ENCODE measurements around the gene PCBP3.

PCBP3 gene

GRCh38 chr21:45939521-45940045, 296.1 kb downstream of the PCBP3 start:
- Histone ChIP-seq H2BK12ac (ENCODE audit: low read length) (no peak overlapping the region), H3K79me1 (ENCODE audit: low read length) (no peaks in the 10 kb centered on the region), H3K9me3 (ENCODE audit: insufficient read depth, low read depth, low read length) (peaks cover 47% of the 10 kb centered on the region), H3K14ac (ENCODE audit: low read length) (no peak overlapping the region), H4K12ac (ENCODE audit: low read depth, low read length) (no peak overlapping the region), H3K4me3 (ENCODE audit: low read depth, low read length) (no peak overlapping the region), H3K4ac (ENCODE audit: low read depth, low read length) (no peak overlapping the region), H2BK120ac (ENCODE audit: insufficient read depth, low read length, poor library complexity) (no peak overlapping the region), H3K36me3 (ENCODE audit: control insufficient read depth in 1 of 2, insufficient read depth in 2 of 2, low read length in 2 of 2) (peaks cover 0 to 2% of the 10 kb centered on the region in 2 experiments), H4K8ac (ENCODE audit: low read depth, low read length) (no peak overlapping the region), H3K9ac (ENCODE audit: low read length) (no peak overlapping the region), H2AK5ac (ENCODE audit: low read length) (no peak overlapping the region), H2AFZ (ENCODE audit: insufficient read depth, low read length, poor library complexity) (no peak overlapping the region), H3K18ac (ENCODE audit: low read length) (no peak overlapping the region), H3K23ac (ENCODE audit: low read length) (no peak overlapping the region), H2BK5ac (ENCODE audit: low read depth, low read length, poor library complexity) (no peak overlapping the region), H3K27me3 (ENCODE audit: insufficient read depth, low read length) (no peaks in the 10 kb centered on the region), H3K27ac (ENCODE audit: low read depth, low read length) (no peak overlapping the region), H4K91ac (ENCODE audit: low read depth, low read length) (no peak overlapping the region), H3K4me2 (ENCODE audit: low read length) (no peak overlapping the region), H3K4me1 (ENCODE audit: control insufficient read depth in 1 of 2, insufficient read depth in 2 of 2, low read length in 2 of 2) (no peaks in the 10 kb centered on the region), H3K79me2 (ENCODE audit: control insufficient read depth, insufficient read depth, low read length, poor library complexity) (no peaks in the 10 kb centered on the region)
- no peak for DNase-seq
- no CpG with 5 or more reads among the region's 15 CpGs for WGBS (ENCODE audit: extremely low coverage, insufficient coverage, insufficient read length)

DNA sequence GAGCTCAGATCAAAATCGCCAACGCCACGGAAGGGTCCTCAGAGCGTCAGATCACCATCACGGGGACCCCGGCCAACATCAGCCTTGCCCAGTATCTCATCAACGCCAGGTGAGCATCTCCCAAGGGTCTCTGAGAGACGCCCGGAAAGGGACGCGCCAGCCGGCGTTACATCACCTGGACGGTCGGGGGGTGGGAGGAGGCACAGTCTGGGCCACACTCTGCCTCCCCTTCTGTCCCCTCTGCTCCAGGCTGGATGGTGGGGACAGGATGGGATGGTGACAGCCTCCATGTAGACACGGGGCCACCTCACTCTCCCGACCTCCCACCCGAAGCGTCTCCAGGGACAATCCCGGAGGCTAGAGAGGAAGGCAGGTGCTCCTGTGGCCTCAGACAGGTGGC, 296.6 kb downstream of the PCBP3 start:
- no peak overlapping the region for H4K12ac ChIP-seq (ENCODE audit: low read depth, low read length)
- H3K23ac ChIP-seq (ENCODE audit: low read length), result no peak overlapping the region
- no peak overlapping the region for H3K4me2 ChIP-seq (ENCODE audit: low read length)
- no peaks in the 10 kb centered on the region for H3K27me3 ChIP-seq (ENCODE audit: insufficient read depth, low read length)
- peaks cover 0 to 2% of the 10 kb centered on the region in 2 experiments for H3K36me3 ChIP-seq (ENCODE audit: control insufficient read depth in 1 of 2, insufficient read depth in 2 of 2, low read length in 2 of 2)
- H3K4ac ChIP-seq (ENCODE audit: low read depth, low read length), result no peak overlapping the region
- H2BK5ac ChIP-seq (ENCODE audit: low read depth, low read length, poor library complexity), result no peak overlapping the region
- H3K9me3 ChIP-seq (ENCODE audit: insufficient read depth, low read depth, low read length), result peaks cover 44% of the 10 kb centered on the region
- no peaks in the 10 kb centered on the region for H3K79me1 ChIP-seq (ENCODE audit: low read length)
- H3K9ac ChIP-seq (ENCODE audit: low read length), result no peak overlapping the region
- WGBS (ENCODE audit: extremely low coverage, insufficient coverage, insufficient read length), result no CpG with 5 or more reads among the region's 20 CpGs
- no peak overlapping the region for H2BK12ac ChIP-seq (ENCODE audit: low read length)
- H3K18ac ChIP-seq (ENCODE audit: low read length), result no peak overlapping the region
- no peak for DNase-seq
- no peaks in the 10 kb centered on the region for H3K79me2 ChIP-seq (ENCODE audit: control insufficient read depth, insufficient read depth, low read length, poor library complexity)
- H2AK5ac ChIP-seq (ENCODE audit: low read length), result no peak overlapping the region
- H3K27ac ChIP-seq (ENCODE audit: low read depth, low read length), result no peak overlapping the region
- no peak overlapping the region for H2BK120ac ChIP-seq (ENCODE audit: insufficient read depth, low read length, poor library complexity)
- no peaks in the 10 kb centered on the region for H3K4me1 ChIP-seq (ENCODE audit: control insufficient read depth in 1 of 2, insufficient read depth in 2 of 2, low read length in 2 of 2)
- no peak overlapping the region for H2AFZ ChIP-seq (ENCODE audit: insufficient read depth, low read length, poor library complexity)
- no peak overlapping the region for H3K4me3 ChIP-seq (ENCODE audit: low read depth, low read length)
- H4K8ac ChIP-seq (ENCODE audit: low read depth, low read length), result no peak overlapping the region
- H4K91ac ChIP-seq (ENCODE audit: low read depth, low read length), result no peak overlapping the region
- no peak overlapping the region for H3K14ac ChIP-seq (ENCODE audit: low read length)

DNA sequence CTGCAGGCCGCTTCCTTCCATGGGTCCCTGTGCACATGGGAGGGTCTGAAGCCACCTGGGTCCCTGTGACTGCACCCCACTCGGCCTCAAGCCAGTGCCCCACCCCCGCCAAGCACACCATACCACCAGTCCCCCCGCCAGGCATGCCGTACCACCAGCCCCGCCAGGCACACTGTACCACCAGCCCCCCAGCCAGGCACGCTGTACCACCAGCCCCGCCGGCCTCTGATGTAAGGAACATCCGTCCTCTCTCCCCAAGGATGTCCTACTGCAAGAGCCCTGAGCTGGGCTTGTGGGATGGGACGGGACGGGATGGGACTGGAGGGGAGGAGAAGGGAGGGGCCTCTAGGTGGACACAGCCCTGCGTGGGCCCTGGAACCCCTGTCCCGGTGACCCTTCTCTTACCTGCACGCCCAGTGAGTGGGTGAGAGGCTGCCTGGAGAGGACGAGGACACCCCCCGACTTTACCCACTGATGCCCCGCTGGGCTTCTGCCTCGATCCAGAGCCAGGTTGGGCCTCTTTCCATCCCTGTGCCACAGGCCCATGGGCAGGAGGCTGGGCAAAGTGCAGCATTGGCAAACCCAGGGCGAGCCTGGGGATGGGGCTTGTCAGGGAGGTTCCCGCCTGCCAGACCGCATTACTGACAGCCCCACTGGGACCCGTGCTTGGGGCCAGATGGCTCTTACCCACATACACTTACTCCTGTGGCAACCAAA, 297.3 kb downstream of the PCBP3 start:
- Histone ChIP-seq H4K91ac (ENCODE audit: low read depth, low read length) (no peak overlapping the region), H3K14ac (ENCODE audit: low read length) (no peak overlapping the region), H3K79me2 (ENCODE audit: control insufficient read depth, insufficient read depth, low read length, poor library complexity) (no peaks in the 10 kb centered on the region), H3K9ac (ENCODE audit: low read length) (no peak overlapping the region), H3K18ac (ENCODE audit: low read length) (no peak overlapping the region), H2AFZ (ENCODE audit: insufficient read depth, low read length, poor library complexity) (no peak overlapping the region), H2BK120ac (ENCODE audit: insufficient read depth, low read length, poor library complexity) (no peak overlapping the region), H2BK12ac (ENCODE audit: low read length) (no peak overlapping the region), H3K27me3 (ENCODE audit: insufficient read depth, low read length) (no peaks in the 10 kb centered on the region), H4K8ac (ENCODE audit: low read depth, low read length) (no peak overlapping the region), H3K27ac (ENCODE audit: low read depth, low read length) (no peak overlapping the region), H3K36me3 (ENCODE audit: control insufficient read depth in 1 of 2, insufficient read depth in 2 of 2, low read length in 2 of 2) (peaks cover 0 to 2% of the 10 kb centered on the region in 2 experiments), H3K79me1 (ENCODE audit: low read length) (no peaks in the 10 kb centered on the region), H3K9me3 (ENCODE audit: insufficient read depth, low read depth, low read length) (peaks cover 37% of the 10 kb centered on the region), H4K12ac (ENCODE audit: low read depth, low read length) (no peak overlapping the region), H2AK5ac (ENCODE audit: low read length) (no peak overlapping the region), H3K23ac (ENCODE audit: low read length) (no peak overlapping the region), H3K4me1 (ENCODE audit: control insufficient read depth in 1 of 2, insufficient read depth in 2 of 2, low read length in 2 of 2) (no peaks in the 10 kb centered on the region), H3K4me3 (ENCODE audit: low read depth, low read length) (no peak overlapping the region), H3K4me2 (ENCODE audit: low read length) (no peak overlapping the region), H3K4ac (ENCODE audit: low read depth, low read length) (no peak overlapping the region), H2BK5ac (ENCODE audit: low read depth, low read length, poor library complexity) (no peak overlapping the region)
- DNase-seq, result no peak
- no CpG with 5 or more reads among the region's 23 CpGs for WGBS (ENCODE audit: extremely low coverage, insufficient coverage, insufficient read length)

- Histone ChIP-seq H3K27ac (ENCODE audit: low read depth, low read length) (no peak overlapping the region), H3K79me1 (ENCODE audit: low read length) (no peaks in the 10 kb centered on the region), H3K4me3 (ENCODE audit: low read depth, low read length) (no peak overlapping the region), H3K9me3 (ENCODE audit: insufficient read depth, low read depth, low read length) (peaks cover 32% of the 10 kb centered on the region), H2BK120ac (ENCODE audit: insufficient read depth, low read length, poor library complexity) (no peak overlapping the region), H3K79me2 (ENCODE audit: control insufficient read depth, insufficient read depth, low read length, poor library complexity) (no peaks in the 10 kb centered on the region), H3K18ac (ENCODE audit: low read length) (no peak overlapping the region), H4K12ac (ENCODE audit: low read depth, low read length) (no peak overlapping the region), H3K14ac (ENCODE audit: low read length) (no peak overlapping the region), H3K27me3 (ENCODE audit: insufficient read depth, low read length) (no peaks in the 10 kb centered on the region), H3K36me3 (ENCODE audit: control insufficient read depth in 1 of 2, insufficient read depth in 2 of 2, low read length in 2 of 2) (no peaks in the 10 kb centered on the region), H4K91ac (ENCODE audit: low read depth, low read length) (no peak overlapping the region), H2AK5ac (ENCODE audit: low read length) (no peak overlapping the region), H3K9ac (ENCODE audit: low read length) (no peak overlapping the region), H3K4me2 (ENCODE audit: low read length) (no peak overlapping the region), H3K4me1 (ENCODE audit: control insufficient read depth in 1 of 2, insufficient read depth in 2 of 2, low read length in 2 of 2) (no peaks in the 10 kb centered on the region), H2AFZ (ENCODE audit: insufficient read depth, low read length, poor library complexity) (no peak overlapping the region), H4K8ac (ENCODE audit: low read depth, low read length) (no peak overlapping the region), H3K23ac (ENCODE audit: low read length) (no peak overlapping the region), H2BK12ac (ENCODE audit: low read length) (no peak overlapping the region), H2BK5ac (ENCODE audit: low read depth, low read length, poor library complexity) (no peak overlapping the region), H3K4ac (ENCODE audit: low read depth, low read length) (no peak overlapping the region)
- no CpG with 5 or more reads among the region's 14 CpGs for WGBS (ENCODE audit: extremely low coverage, insufficient coverage, insufficient read length)
- no peak for DNase-seq
Observed at GRCh38 chr21:45941338-45941710, 297.8 kb downstream of the PCBP3 start.
